Activated gamma-delta T cell (primary cell): ENCODE data around the gene UBTD1.
"Not testable (repeated sequence)": the region's sequence is repeated elsewhere in the genome, so short reads cannot be mapped to it uniquely, and the experiment has no call there.

ENCODE experiments used
- DNase-seq: peaks from one replicate; lab custom pipeline; 2025; lab: John Stamatoyannopoulos, UW

Gene UBTD1

DNA sequence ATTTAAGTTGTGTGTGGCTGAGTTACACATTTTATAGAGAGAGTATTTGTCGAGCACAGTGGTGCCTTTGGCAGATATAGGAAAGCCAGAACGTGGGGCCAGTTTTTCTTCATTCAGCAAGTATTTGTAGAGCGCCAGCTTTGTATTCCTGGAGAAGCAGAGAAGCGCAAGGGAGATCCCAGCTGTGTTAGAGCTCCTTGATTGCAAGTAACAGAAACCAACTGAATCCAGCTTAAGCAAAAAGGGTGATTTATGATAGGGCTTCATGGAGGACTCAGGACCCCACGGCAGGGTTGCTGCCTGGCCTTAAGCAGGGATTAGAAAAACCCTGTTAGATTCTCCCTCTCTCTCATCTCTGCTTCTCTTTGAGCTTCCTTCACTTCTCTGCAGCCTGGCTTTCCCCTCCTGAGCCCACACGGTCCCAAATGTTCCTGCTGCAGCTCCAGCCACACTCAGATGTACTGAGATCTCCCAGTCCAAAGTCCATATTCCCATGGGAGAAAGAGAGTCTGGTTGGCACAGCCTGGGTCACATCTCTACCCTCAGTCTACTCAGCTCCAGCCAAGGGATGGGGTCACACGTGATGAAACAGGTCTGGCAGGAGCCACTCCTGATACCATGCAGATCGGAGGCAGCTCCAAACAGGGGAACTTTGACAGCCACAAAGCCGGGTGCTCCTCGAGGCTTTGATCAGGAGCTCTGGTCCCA is 16.7 kb downstream of the UBTD1 start:
- DNase-seq: no peak

DNA sequence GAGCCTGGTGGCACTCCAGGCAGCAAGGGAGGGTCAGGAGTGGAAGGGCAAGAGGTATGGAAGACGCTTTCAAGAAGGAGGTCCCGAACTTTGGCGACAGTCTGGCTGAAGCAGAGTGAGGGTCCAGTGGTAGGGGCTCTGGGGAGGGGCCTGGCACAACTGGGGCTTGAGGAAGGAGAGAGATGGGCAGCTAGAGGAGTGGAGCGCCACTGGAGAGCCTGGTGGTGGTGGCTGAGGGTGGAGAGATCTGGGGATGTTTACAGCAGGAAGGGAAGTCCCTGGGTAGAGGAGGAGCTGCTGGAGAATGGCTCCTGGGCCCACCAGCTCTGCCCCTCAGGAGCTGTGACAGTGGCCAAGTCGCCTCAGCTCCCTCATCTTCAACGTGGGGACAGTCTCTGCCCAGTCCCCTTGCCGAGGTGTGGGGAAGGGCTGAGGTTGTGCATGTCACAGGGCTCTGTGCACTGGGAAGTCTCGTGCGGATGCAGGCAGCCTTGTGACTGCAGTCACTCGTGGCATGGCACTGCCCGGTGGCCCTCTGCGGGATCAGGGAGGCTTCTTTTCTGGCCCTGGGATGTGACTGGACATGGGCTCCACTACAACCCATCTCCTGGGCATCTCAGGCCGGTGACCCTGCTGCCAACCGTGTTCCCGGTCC is 18.5 kb downstream of the UBTD1 start:
- no peak for DNase-seq

DNA sequence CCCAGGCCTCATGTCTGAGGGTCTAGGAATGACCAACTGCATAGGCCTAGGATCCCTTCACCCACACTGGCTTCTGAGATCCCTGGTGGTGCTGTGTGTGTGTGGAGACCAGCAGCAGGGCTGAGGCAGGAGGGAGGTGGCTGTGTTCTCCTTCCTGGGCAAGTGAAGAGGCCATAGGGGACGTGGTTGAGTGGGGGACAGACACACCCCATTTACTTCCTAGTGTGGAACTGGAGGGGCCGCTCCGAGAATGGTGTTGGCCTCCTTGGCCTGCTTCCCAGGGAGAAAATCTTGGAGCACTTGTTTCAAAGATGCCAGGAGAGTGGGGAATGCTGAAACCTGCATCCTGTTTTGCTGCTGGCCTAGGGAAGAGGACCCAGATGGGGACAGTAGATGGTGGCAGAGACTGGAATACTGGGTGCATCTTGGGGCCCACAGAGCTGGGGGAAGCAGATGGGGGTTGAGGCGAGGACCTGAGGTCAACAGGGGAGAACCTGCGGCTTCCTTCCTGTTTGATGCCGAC is 19.1 kb downstream of the UBTD1 start:
- DNase-seq: no peak

GRCh38 chr10:97518301-97519043 is 19.7 kb downstream of the UBTD1 start:
- DNase-seq: no peak

DNA sequence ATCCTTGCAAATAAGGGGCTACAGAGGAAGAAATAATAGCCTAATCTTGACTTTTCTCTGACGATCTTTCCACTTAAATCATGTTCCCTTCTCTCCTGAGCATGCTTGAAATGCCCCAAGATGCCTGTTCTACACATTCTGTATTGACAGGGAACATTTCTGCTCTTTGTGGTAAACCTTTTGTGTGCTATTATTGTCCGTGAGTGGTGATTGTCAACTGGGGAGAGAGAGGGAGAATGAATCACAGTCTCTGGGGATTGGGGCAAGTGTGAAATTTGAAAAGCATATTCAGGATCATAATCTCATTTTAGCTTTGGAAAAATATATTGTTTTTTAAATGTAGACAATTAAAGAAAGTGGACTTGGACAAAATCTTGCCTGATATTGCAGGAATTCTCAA is 20.6 kb downstream of the UBTD1 start:
- no peak for DNase-seq

DNA sequence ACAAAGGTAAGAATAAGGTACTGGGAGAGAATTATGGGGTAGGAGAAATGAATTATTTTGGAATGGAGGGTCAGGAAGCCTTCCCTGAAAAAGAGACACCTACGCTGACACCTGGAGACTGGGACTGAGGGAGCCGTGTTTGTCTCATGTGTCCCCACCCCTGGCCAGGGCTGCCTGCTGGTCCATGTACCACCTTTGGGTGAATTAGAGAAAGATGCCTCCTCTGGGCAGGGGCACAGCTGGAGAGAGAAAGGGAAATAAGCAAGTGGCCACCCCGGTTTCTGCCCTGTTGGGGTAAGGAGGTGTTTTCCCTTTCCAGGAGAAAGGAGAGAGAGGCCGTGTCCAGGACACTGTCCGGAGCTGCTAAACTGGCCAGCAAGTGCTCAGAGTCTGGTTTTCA is 21.8 kb downstream of the UBTD1 start:
- DNase-seq: no peak

GRCh38 chr10:97520978-97521761 is 22.4 kb downstream of the UBTD1 start:
- DNase-seq: no peak

DNA sequence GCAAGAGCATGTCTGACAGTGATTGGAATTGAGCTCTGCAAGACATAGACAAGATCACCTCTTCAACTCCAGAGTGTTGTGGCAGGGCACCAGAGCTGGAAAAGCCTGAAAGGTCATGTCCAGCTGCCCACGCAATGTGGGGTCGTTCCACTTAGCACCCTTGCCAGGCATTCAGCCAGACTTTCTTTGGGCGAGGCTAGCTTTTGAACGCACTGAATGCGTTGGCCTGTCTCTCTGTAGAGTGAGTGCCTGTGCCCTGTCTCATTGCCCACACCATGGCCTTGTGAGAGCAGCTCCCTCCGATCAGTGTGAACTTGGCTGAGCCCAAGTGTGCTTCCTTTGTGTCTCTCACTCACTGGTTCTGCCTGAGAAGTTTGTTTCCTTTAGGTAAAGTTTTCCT is 23.3 kb downstream of the UBTD1 start:
- DNase-seq: no peak

- no peak for DNase-seq
Observed at GRCh38 chr10:97522937-97523336, 24.2 kb downstream of the UBTD1 start.

GRCh38 chr10:97525086-97525485 is 26.4 kb downstream of the UBTD1 start:
- DNase-seq: no peak

GRCh38 chr10:97525683-97526110 is 27.0 kb downstream of the UBTD1 start:
- DNase-seq: no peak

GRCh38 chr10:97528876-97529275 is 30.2 kb downstream of the UBTD1 start:
- DNase-seq: not testable (repeated sequence)

DNA sequence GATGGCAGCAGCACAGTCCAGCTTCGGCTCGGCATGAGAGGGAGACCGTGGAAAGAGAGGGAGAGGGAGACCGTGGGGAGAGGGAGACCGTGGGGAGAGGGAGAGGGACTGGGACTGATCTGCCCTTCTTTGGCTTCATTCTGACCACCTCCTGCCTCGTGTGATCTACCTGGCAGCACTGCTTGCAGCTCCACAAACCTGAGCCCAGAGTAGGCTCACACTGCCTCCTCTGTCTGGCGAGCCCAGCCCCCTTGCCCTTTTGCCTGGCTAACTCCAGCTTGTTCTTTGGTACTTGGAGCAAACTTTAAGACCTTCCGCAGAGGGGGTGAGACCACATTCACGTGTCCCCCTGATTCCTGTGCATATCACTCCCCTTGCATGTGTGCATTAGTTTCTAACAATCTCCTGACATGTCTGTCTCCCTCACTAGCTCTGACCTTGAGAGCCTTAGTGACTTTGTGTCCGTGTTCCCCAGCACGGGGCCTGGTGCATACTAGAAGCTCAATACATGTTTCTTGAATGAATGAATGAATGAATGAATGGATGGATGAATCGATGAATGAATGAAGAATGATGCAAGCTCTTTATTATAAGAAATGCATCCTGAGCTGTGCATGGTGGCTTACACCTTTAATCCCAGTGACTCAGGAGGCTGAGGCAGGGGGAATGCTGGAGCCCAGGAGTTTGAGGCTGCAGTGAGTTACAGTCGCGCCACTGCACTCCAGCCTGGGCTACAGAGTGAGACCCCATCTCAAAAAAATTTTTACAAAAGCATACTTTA is 31.2 kb downstream of the UBTD1 start:
- DNase-seq: no peak

DNA sequence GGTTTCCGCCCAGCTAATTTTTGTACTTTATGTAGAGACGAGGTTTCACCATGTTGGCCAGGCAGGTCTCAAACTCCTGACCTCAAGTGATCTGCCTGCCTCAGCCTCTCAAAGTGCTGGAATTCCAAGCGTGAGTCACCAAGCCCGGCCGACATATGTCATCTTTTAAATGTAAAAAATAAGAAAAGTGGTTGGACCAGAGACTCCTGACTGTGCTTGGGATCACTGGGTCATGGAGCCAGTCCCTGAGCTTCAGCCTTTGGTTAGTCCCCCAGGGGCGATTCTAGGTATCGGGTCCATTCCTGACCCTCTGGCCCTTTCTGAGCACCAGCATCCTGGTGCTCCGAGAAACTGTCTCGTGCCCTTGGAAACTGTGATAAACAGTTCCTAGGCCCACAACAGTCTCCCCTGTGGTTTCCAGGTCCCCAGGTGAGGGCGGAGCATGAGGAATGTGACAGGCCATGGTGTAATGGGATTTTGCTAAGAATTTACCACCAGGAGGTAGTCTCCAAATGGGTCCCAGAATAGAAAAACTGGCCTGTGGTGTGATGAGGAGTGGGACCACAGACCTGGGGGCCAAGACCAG is 32.8 kb downstream of the UBTD1 start:
- no peak for DNase-seq

GRCh38 chr10:97532935-97533671 is 34.4 kb downstream of the UBTD1 start:
- DNase-seq: no peak

DNA sequence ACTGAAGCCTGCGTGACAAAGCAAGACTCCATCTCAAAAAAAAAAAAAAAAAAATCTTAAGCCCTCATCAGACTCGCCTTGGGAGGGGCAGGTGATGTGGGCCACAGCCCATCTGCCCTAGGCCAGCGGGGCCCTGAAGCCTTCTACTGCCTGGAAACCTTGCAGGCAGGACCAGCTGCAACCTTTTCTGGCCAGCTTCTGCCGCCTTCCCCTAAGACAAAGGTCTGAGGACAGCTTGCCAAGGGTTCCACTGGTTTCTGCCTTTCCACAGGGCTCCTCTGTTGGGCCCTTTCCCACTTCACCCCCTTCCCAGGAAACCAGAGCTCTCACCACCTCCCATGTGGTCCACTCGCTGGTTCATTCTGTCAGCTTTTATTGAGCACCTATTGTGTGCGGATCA is 35.2 kb downstream of the UBTD1 start:
- DNase-seq: no peak

GRCh38 chr10:97534746-97535367 is 36.1 kb downstream of the UBTD1 start:
- no peak for DNase-seq

- DNase-seq: no peak
Observed at GRCh38 chr10:97537186-97537869, 38.6 kb downstream of the UBTD1 start.

DNA sequence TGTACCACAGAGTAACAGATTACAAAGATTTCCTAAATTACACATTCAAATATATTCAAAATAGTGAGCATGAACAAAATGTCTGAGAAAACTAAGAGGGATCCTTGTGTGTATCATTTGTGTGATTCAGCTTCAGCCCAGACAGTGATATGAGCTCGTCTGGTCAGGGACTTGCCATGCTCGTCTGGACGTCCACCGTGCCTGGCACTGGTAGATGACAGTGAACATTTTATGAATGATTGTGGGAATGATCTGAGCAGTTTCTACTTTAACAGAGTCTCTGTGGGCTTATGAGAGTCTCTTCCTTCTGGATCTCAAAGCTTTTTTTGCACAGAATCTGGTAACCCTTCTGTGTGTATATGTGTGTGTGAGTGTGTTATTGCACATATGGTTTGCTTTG is 39.7 kb downstream of the UBTD1 start:
- no peak for DNase-seq
